Pons (tissue), 1 donor: ENCODE measurements around the gene ADARB1.

Experiments used
- DNase-seq: peaks from one replicate; pipeline ENCODE4 v3.0.0-alpha.2; 2016; ENCODE audit warnings: low spot score

The ADARB1 gene

DNA sequence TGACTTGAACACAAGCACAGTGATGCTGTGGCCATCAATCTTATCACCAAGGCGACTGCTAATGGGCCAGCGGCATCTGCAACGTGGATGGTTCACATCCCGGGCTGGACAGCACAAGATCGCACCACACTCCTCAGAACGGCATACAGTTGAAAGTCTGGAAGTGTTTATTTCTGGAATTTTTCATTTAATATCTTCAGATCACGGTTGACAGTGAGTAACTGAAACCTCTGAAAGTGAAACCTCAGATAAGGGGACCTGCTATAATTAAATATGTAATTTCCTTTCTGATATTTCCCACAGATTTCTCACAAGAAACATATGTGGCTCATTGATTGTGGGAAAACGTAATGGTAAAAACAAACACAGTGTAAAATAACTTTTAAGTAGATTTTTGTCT, 129.6 kb downstream of the ADARB1 start:
- no peak for DNase-seq

DNA sequence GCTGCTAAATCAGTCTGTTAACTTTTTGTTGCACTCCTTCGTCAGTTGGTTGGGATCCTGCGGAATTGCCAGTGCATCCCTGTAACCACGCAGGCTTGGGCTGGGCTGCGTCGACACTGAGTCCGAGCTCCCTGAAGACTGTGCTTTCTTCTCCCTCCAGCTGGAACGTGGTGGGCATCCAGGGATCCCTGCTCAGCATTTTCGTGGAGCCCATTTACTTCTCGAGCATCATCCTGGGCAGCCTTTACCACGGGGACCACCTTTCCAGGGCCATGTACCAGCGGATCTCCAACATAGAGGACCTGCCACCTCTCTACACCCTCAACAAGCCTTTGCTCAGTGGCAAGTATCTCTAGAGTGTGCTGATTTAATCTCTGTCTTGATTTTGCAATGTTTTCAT, 130.0 kb downstream of the ADARB1 start:
- DNase-seq, result no peak

DNA sequence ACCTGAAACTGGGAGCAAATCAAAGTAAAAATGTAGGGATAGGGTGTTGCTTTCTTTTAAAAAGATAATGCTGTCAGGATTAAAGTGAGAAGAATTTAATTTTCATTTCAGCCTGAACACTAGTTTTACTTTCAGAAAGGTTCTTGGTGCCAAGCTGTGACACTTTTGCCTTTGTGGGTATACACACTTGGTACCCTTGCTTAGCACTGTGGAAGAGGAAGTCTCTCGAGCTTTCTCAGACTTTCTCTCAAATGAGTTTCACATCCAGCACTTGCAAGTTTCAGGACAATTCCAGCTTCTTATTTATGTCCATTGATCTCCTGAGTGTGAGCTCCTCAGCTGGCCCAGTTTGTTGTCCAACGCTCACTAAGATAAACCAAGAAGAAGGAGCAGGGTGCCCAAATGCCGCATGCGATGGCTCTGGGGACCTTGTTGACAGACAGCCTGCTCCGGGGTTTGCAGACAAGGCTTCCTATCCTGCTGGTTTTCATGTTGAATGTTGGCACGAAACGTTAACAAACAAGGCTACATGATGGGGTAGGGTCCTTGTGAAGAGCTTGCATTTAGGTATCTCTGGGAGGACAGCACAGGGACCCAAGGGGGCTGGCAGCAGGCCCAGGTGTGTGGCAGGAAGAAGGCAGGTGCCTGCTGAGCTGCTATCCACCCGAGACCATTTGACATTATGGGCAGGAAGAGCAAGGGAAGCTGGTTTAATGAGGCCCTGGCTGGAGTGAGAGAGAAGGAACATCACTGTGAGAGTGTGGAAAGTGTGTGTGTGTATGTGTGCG, 133.7 kb downstream of the ADARB1 start:
- DNase-seq, result peak; percentile 45

DNA sequence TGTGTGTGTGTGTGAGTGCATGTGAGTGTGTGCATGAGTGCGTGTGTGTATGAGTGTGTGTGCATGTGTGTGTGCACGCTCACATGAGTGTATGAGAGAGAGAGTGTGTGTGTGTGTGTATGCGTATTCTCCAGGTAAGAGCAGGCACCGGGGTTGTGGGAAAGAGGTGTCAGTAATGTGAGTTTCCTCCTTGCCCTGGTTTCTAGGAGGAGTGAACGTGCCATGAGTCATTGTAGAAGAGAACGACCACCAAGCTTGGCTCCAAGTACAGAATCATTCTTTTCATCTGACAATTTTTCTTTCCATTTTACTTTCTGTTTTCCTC, 134.2 kb downstream of the ADARB1 start:
- DNase-seq, result no peak

DNA sequence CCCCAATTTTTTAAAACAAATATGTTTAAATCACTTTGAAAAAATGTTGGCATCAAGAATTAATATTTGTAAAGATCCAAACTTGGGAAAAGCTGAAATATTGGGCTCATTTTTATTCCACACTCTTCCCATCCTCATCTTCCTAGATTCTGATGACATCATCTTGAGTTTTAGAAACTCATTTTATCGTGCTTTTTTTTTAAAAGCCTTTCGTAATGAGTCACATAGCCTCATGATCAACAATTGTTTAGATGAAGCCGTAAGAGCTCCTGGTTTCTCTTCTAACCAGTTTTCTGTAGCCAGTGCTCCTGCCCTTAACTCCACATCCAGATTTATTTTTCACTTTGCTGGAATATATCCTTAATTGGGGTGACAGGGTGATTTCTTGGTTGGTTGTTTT, 134.7 kb downstream of the ADARB1 start:
- no peak for DNase-seq

DNA sequence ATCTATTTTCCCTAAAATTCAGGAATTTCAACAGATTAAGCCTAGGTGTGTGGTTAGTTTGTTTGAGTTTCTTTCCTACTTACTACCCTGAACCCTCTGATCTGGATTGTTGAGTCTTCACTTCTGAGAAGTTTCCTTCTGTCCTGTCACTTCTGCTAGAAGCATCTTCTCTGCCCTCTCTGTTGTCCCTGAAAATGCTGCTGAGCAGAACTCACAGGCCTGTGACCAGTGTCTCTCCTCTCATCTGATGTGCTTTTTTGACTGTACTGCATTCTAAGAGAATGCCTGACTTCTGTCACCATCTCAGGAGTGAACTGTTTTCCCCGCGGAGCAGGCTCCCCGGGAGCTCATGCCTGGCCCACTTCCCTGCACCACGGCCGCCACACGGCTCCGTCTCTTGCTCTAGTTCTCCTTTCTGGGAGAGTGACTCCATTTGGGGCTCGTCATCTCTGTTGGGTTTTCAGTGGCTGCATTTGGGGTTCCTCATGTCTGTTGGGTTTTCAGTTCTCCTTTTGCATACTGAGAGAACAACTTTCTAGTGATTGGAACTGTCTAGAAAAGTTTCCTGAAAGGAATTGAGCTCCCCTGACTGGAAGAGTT, 135.4 kb downstream of the ADARB1 start:
- peak; percentile 72 for DNase-seq

DNA sequence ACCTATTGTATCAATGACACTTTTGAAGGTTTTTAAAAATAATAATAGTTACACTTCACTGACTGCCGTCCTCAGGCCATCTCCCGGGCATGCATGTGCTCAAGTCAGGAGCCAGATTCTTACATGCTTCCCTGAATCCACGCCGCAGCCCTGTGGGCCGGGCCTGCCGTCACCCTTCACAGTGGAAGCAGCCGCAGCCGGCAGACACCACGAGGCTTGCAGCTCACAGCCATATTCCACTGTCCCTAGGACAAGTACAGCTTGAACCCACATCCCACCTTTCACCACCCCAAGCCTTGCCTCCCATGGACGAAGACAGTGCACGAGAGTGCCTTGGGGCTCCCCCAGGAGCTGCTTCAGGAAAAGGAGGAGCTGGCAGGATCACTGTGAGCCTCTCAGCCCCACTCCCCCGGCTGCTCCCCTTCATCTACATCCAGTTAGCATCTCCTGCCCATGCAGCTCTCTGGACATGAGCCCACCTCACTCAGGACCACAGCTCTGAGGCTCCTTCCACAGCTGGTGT, 136.1 kb downstream of the ADARB1 start:
- DNase-seq, result no peak

DNA sequence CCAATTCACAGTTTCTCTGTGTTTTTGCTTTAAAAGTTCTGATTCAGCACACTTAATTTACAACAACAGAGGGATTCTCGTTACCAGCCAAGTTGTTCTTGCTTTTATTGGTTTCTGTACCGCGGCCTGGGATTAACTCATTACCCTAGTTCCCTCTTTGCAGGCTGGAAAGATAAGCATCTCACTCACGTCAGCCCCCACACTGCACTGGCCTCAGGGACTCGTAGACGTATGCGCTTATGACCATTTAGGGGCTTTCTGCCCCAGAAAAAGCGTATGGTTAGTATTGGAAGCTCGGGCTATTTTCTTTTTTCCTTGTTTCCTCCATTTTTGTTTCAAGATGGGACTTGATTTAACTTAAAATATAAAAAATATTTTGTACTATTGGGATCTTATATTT, 137.3 kb downstream of the ADARB1 start:
- no peak for DNase-seq

DNA sequence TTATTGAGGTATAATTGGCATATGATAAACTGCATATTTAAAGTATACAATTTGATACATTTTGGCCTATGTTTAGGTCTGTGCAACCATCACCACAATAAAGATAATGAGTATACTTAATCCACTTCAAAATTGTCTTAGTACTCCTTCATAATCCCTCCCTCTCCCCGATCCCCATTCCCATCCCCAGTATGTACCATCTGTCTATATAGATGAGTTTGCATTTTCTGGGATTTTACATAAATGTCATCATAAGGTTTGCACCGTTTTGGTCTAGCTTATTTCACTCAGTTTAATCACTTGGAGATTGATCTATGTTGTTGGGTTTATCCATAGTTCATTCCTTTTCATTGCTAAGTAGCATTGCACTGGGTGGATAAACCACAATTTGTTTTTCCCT, 139.0 kb downstream of the ADARB1 start:
- no peak for DNase-seq

DNA sequence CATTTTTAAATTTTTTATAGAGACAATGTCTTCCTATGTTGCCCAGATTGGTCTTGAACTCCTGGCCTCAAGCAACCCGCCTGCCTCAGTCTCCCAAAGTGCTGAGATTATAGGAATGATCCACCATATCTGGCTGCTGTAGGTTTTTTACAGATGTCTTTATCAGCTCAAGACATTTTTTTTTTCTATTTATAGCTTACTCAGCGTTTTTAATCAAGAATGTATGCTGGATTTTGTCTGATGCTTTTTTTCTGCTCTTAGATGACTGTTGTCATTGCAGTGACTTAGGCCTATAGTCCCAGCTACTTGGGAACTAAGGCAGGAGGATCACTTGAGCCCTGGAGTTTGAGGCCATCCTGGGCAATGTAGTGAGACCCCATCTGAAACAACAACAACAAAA, 140.8 kb downstream of the ADARB1 start:
- DNase-seq, result no peak

DNA sequence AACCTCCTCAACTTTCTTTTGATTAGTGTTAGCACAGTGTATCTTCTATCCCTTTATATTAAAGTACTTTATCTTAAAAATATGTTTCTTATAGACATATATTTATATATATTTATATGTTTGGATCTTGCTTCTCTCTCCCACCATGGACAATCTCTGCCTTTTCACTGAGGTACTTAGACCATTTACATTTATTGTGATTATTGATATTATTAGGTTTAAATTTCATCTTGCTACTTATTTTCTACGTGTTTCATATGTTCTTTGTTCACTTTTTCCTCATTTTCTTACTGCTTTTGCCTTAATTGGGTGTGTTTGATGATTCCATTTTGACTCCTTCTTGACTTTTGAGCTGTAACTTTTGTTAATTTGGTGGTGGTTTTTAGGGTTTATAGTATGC, 142.6 kb downstream of the ADARB1 start:
- no peak for DNase-seq

DNA sequence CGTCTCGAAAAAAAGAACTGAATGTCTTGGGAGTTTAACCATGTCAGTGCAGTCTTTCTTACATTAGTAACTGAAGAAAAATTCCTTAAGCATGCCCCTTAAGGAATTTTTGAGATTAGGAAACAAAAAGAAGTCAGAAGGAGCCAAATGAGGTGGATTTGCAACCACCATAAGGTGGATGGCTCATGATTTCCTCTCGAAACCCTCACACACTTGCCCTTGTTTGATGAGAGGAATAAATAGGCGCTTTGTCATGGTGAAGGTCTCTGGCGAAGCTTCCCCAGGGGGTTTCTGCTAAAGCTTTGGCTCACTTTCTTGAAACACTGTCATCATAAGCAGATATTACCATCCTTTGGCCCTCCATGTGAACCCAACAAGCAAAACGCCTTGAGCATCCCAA, 145.1 kb downstream of the ADARB1 start:
- DNase-seq, result no peak

DNA sequence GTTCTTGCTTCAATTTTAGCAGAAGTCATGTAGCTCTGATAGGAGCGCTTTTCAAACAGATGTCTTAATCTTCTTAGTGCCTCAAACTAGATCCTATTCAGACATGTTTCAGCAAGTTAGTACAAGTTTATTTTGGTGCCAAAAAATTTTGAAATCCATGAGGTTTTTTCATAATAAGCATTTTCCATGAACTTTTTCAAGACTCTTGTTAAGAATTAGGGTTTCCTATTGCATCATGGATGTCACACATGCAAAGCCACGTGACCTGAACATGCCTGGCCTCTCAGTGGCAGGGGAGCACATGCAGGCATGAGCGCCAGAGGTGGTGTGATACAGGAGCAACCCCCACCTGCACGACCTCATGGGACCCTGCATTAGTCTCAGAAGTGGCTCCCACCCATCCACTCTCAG, 145.7 kb downstream of the ADARB1 start:
- DNase-seq, result no peak

DNA sequence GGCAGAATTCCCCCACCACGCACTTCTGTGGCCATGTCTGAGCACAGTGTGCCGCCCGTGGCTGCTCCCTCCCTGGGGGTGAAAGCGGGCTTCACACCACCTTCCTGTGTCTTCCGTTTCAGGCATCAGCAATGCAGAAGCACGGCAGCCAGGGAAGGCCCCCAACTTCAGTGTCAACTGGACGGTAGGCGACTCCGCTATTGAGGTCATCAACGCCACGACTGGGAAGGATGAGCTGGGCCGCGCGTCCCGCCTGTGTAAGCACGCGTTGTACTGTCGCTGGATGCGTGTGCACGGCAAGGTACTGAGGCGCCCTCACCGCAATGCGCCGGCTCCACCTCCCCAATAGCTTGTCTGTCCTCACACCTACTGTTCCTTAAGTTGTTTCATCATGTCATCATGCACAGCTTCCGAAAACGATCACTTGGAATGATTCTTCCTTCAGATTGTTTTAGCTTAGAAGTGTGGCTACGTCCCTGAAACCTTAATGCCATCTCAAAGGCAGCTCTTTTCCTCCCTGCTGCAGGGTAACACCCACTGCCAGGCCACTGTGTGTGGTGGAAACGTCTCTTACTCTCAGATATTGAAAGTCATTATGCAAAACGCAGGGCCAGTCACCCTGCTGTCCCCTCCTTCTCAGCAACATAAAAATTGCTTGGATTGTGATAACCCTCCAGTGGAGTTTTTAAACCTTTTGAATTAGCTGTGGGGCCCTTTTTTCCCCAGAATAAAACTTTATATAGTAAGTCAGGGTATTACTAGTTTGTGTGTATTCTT, 146.5 kb downstream of the ADARB1 start:
- no peak for DNase-seq

DNA sequence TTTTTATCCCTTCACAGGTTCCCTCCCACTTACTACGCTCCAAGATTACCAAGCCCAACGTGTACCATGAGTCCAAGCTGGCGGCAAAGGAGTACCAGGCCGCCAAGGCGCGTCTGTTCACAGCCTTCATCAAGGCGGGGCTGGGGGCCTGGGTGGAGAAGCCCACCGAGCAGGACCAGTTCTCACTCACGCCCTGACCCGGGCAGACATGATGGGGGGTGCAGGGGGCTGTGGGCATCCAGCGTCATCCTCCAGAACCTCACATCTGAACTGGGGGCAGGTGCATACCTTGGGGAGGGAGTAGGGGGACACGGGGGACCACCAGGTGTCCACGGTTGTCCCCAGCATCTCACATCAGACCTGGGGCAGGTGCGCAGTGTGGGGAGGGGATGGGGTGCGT, 147.6 kb downstream of the ADARB1 start:
- no peak for DNase-seq

DNA sequence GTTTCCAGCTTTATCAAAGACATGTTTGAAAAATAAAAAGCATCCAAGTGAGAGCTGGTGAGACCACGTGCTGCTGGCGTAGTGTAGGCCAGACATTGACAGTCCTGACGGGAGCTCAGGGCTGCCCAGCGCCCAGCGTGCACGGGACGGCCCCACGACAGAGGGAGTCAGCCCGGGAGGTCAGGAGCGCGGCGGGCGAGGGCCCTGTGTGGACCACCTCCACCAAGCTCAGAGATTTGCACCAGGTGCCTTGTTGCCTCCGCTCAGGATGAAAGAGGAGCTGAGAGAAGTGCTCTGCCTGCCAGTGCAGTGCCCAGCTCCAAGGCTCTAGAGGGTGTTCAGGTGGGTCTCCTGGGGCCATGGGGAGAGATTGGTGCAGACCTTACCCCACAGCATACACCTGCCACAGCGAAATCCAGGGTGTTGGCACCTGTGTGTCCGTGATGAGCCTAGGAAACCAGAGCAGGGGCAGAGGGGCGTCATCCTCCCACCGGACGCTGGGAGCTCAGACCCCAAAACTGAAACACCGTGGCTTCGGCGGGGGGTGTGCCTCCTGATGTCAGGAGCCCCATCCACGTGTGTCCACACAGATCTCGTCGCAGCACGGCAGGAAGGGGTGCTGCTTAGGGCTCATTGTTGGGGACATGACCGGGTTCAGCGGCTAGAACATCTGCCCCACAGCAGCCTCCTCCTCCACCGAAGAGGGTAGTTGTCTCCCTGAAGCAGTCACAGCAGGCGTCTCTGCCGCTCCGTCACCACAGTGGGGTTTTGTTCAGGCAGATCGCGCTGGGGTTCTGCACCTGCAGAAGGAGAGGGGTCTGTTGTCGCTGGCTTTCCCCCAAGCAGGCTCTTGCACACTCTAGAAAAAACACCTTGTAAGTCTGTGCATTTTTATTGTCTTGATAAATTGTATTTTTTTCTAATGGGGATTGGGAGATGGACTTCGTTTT, 149.1 kb downstream of the ADARB1 start:
- no peak for DNase-seq

DNA sequence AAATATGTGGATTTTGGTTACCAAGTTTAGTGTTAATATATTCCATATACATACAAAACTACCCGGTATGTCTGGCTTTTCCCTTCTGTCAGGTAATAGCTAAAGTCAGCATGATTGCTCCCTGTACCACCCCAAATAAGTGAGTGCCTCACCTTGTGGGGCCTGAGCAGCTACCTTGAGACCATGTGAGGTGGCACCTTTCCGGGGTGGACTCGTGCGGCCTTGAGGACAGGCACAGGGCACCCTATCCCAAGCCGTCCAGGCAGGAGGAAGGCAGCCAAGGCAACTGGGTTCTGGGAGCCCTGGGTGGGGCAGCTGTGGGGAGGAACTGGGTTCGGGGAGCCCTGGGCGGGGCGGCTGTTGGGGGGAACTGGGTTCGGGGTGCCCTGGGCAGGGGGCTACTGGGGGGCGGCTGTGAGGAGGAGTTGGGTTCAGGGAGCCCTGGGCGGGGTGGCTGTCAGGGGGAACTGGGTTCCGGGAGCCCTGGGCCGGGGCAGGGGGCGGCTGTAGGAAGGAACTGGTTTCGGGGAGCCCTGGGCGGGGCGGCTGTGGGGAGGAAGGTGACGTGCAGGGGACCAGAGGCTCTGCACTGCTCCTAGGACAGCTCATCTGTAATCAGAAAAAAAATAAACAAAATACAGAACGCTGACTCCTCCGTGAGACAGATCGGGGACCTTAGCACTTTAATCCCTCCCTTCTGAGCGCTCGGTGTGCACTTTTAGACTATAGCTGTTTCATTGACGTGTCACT, 150.0 kb downstream of the ADARB1 start:
- no peak for DNase-seq

DNA sequence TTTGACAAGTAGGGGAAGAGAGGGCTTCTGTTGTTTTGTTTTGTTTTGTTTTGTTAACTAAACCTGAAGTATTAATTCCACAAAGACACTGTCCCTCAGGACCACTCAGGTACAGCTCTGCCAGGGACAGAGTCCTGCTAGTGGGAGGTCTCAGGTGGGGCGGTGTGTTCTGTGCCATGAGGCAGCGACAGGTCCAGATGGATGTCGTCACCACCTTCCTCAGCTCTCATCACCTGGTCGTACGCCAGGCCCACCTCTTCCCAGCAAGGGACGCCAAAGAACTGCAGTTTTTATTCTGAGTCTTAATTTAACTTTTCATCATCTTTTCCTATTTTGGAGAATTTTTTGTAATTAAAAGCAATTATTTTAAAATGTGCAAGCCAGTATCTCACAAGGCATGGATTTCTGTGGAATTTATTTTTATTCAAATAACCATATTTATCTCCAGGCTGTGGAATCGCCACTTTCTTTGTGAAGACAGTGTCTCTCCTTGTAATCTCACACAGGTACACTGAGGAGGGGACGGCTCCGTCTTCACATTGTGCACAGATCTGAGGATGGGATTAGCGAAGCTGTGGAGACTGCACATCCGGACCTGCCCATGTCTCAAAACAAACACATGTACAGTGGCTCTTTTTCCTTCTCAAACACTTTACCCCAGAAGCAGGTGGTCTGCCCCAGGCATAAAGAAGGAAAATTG, 150.8 kb downstream of the ADARB1 start:
- DNase-seq, result no peak

DNA sequence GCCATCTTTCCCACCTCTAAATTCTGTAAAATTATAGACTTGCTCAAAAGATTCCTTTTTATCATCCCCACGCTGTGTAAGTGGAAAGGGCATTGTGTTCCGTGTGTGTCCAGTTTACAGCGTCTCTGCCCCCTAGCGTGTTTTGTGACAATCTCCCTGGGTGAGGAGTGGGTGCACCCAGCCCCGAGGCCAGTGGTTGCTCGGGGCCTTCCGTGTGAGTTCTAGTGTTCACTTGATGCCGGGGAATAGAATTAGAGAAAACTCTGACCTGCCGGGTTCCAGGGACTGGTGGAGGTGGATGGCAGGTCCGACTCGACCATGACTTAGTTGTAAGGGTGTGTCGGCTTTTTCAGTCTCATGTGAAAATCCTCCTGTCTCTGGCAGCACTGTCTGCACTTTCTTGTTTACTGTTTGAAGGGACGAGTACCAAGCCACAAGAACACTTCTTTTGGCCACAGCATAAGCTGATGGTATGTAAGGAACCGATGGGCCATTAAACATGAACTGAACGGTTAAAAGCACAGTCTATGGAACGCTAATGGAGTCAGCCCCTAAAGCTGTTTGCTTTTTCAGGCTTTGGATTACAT, 151.5 kb downstream of the ADARB1 start:
- no peak for DNase-seq
